ENCODE results near the gene PSMC5.

GRCh38 chr17:63780507-63780906 lies 46.7 kb upstream of the PSMC5 start:
- TF ChIP-seq RAD21 (conservative IDR thresholded peaks at IDR 0.05): no peak
- no peak for TF ChIP-seq SMC3 (conservative IDR thresholded peaks at IDR 0.05; ENCODE audit: poor library complexity)
- TF ChIP-seq CTCF (IDR thresholded peaks at IDR 0.05; ENCODE audit: poor library complexity, severe bottlenecking): no peak
- TF ChIP-seq EZH2 (IDR thresholded peaks at IDR 0.05; ENCODE audit: borderline replicate concordance, insufficient read depth, low read length, poor library complexity, severe bottlenecking): no peak
- TF ChIP-seq EP300 (conservative IDR thresholded peaks at IDR 0.05; ENCODE audit: poor library complexity, severe bottlenecking): no peak
- TF ChIP-seq REST (IDR thresholded peaks at IDR 0.05; ENCODE audit: borderline replicate concordance): no peak
- TF ChIP-seq TAF1 (IDR thresholded peaks at IDR 0.05; ENCODE audit: low read depth): no peak
- no peak for TF ChIP-seq POLR2AphosphoS5 (IDR thresholded peaks at IDR 0.05)
- TF ChIP-seq MXI1 (conservative IDR thresholded peaks at IDR 0.05; ENCODE audit: poor library complexity, severe bottlenecking): no peak
